KG1 (cell line): ENCODE data around the gene ERICH4.
"Not testable (repeated sequence)": the region's sequence is repeated elsewhere in the genome, so short reads cannot be mapped to it uniquely, and the experiment has no call there.

Source experiments
- DNase-seq: peaks from one replicate; lab custom pipeline; 2025; lab: John Stamatoyannopoulos, UW

ERICH4 gene

GRCh38 chr19:41478875-41479756, 36.2 kb downstream of the ERICH4 start:
- DNase-seq = no peak

- DNase-seq = no peak
Measured at GRCh38 chr19:41479757-41480191, 36.8 kb downstream of the ERICH4 start.

DNA sequence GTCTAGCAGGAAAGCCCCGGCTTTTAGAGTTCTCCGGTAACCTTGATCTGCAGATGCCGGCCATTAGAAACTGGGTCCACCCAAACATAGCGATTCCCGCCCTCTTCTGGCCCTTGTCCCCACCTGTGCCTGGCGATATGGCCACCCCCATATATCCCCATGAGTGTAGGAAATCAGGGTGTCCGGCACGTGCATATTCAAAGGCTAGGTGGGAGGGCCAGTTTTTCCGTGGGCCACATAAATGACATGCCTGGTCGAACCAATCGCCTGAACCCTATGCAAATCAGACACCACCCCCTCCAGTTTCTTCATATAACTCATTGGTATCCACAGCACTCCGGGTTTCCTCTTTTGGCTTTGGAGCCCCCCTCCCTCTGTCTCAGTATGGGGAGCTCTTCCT, 37.4 kb downstream of the ERICH4 start:
- DNase-seq = no peak

GRCh38 chr19:41484822-41485221, 41.9 kb downstream of the ERICH4 start:
- no peak for DNase-seq

DNA sequence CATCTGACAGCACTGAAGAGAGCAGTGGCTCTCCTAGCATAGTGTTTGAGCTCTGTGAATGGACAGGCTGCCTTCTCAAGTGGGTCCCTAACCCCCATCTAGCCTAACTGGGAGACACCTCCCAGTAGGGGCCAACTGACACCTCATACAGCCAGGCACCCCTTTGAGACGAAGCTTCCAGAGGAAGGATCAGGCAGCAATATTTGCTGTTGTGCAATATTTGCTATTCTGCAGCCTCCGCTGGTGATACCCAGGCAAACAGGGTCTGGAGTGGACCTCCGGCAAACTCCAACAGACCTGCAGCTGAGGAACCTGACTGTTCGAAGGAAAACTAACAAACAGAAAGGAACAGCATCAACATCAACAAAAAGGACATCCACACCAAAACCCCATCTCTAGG, 44.0 kb downstream of the ERICH4 start:
- DNase-seq = not testable (repeated sequence)

GRCh38 chr19:41492843-41493242, 49.9 kb downstream of the ERICH4 start:
- no peak for DNase-seq
